ENCODE results near the gene EEIG2.

DNA sequence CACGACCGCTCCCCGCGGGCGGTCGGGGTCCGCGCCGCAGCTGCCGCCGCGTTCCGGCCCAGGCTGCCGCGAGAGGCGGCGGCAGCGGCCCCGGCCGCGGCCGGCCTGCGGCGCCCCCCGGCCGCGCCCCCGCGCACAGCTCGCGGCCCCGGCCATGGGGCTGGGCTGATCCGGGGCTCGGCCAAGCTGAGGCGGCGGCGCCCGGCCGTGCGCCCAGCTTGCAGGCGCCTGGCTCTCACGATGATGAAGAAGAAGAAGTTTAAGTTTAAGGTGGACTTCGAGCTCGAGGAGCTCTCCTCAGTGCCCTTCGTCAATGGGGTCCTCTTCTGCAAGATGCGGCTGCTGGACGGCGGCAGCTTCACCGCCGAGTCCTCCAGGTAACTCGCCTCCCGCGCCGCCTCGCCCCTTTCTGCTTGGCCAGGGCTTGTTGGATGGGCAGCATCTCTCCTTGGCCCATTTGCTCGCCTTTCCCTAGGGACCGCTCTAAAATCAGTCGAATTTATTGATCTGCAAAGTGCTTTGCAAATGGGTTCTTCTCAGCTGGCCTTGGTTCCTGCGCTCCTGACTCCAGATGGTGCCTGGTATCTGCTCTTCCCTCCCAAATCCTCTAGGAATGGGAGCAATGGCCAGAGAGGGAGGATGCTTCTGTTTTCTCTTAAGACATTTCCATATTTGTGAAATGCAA, 431 bp downstream of the EEIG2 start:
- TF ChIP-seq, protein P1, sequence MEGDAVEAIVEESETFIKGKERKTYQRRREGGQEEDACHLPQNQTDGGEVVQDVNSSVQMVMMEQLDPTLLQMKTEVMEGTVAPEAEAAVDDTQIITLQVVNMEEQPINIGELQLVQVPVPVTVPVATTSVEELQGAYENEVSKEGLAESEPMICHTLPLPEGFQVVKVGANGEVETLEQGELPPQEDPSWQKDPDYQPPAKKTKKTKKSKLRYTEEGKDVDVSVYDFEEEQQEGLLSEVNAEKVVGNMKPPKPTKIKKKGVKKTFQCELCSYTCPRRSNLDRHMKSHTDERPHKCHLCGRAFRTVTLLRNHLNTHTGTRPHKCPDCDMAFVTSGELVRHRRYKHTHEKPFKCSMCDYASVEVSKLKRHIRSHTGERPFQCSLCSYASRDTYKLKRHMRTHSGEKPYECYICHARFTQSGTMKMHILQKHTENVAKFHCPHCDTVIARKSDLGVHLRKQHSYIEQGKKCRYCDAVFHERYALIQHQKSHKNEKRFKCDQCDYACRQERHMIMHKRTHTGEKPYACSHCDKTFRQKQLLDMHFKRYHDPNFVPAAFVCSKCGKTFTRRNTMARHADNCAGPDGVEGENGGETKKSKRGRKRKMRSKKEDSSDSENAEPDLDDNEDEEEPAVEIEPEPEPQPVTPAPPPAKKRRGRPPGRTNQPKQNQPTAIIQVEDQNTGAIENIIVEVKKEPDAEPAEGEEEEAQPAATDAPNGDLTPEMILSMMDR (IDR thresholded peaks at IDR 0.05): no peak
- TF ChIP-seq EZH2phosphoT487 (IDR thresholded peaks at IDR 0.05; ENCODE audit: borderline replicate concordance, low read depth): no peak
- TF ChIP-seq TCF12 (IDR thresholded peaks at IDR 0.05): no peak
- TF ChIP-seq, protein P2, sequence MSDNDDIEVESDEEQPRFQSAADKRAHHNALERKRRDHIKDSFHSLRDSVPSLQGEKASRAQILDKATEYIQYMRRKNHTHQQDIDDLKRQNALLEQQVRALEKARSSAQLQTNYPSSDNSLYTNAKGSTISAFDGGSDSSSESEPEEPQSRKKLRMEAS (IDR thresholded peaks at IDR 0.05; ENCODE audit: low read depth): no peak
- TF ChIP-seq YY1 (IDR thresholded peaks at IDR 0.05; ENCODE audit: low read depth): no peak
- TF ChIP-seq, protein P3, sequence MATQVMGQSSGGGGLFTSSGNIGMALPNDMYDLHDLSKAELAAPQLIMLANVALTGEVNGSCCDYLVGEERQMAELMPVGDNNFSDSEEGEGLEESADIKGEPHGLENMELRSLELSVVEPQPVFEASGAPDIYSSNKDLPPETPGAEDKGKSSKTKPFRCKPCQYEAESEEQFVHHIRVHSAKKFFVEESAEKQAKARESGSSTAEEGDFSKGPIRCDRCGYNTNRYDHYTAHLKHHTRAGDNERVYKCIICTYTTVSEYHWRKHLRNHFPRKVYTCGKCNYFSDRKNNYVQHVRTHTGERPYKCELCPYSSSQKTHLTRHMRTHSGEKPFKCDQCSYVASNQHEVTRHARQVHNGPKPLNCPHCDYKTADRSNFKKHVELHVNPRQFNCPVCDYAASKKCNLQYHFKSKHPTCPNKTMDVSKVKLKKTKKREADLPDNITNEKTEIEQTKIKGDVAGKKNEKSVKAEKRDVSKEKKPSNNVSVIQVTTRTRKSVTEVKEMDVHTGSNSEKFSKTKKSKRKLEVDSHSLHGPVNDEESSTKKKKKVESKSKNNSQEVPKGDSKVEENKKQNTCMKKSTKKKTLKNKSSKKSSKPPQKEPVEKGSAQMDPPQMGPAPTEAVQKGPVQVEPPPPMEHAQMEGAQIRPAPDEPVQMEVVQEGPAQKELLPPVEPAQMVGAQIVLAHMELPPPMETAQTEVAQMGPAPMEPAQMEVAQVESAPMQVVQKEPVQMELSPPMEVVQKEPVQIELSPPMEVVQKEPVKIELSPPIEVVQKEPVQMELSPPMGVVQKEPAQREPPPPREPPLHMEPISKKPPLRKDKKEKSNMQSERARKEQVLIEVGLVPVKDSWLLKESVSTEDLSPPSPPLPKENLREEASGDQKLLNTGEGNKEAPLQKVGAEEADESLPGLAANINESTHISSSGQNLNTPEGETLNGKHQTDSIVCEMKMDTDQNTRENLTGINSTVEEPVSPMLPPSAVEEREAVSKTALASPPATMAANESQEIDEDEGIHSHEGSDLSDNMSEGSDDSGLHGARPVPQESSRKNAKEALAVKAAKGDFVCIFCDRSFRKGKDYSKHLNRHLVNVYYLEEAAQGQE (IDR thresholded peaks at IDR 0.05; ENCODE audit: low read depth, low read length): no peak
- TF ChIP-seq CHD2 (IDR thresholded peaks at IDR 0.05; ENCODE audit: low read length, partially characterized antibody): no peak
- TF ChIP-seq SIN3A (IDR thresholded peaks at IDR 0.05; ENCODE audit: borderline replicate concordance, low read depth, low read length): no peak
- no peak for TF ChIP-seq RXRA (IDR thresholded peaks at IDR 0.05; ENCODE audit: borderline replicate concordance, low read depth)
- TF ChIP-seq RFX5 (IDR thresholded peaks at IDR 0.05; ENCODE audit: low read length): no peak
- no peak for TF ChIP-seq NFIC (IDR thresholded peaks at IDR 0.05; ENCODE audit: borderline replicate concordance)
- TF ChIP-seq, protein P4, sequence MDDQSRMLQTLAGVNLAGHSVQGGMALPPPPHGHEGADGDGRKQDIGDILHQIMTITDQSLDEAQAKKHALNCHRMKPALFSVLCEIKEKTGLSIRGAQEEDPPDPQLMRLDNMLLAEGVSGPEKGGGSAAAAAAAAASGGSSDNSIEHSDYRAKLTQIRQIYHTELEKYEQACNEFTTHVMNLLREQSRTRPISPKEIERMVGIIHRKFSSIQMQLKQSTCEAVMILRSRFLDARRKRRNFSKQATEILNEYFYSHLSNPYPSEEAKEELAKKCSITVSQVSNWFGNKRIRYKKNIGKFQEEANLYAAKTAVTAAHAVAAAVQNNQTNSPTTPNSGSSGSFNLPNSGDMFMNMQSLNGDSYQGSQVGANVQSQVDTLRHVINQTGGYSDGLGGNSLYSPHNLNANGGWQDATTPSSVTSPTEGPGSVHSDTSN (IDR thresholded peaks at IDR 0.05): no peak
- TF ChIP-seq EP300 (IDR thresholded peaks at IDR 0.05; ENCODE audit: borderline replicate concordance in 1 of 2, low read depth in 1 of 2, low read length in 1 of 2): no peak

Measured in SK-N-SH (cell line).